MM.1S (cell line): ENCODE measurements around the gene ANKRD12.

Experiments
- EZH2 ChIP-seq: fragments of 300-600 bp; sonication (generic); optimal IDR thresholded peaks from 2 replicates; pipeline ENCODE3; 2017; ENCODE audit warnings: low read depth, mild to moderate bottlenecking, antibody characterized with exemption, low read length, mixed read lengths
- EZH2phosphoT487 ChIP-seq: fragments of 300-600 bp; sonication (generic); IDR thresholded peaks from 2 replicates; pipeline ENCODE4 v1.6.1; 2018; ENCODE audit warnings: antibody characterized with exemption, low read length
- TF ChIP-seq, protein P1 (sequence below): fragments of 300-600 bp; sonication (generic); IDR thresholded peaks from 2 replicates; pipeline ENCODE4 v1.5.1; 2016; ENCODE audit warnings: antibody characterized with exemption, low read length, mixed read lengths

DNA sequence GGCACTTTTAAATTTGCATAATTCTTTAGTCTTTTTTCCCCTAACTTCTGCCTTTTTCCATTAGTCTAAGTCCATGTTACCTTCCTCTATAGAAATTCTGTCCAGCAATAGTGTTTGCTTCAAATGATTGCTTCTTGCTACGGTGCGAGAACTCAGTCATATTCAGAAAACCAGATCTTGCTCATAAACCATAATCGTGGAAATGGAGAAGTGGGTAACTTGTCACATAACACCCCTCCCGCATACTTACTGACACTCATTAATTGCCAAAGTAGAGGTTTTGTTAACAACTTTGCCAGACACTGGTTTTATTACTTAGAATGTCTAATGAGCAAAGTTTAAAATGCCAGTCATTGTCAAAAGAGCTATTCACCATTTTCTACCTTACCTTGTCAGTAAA, 103.7 kb downstream of the ANKRD12 start:
- TF ChIP-seq, protein P1, sequence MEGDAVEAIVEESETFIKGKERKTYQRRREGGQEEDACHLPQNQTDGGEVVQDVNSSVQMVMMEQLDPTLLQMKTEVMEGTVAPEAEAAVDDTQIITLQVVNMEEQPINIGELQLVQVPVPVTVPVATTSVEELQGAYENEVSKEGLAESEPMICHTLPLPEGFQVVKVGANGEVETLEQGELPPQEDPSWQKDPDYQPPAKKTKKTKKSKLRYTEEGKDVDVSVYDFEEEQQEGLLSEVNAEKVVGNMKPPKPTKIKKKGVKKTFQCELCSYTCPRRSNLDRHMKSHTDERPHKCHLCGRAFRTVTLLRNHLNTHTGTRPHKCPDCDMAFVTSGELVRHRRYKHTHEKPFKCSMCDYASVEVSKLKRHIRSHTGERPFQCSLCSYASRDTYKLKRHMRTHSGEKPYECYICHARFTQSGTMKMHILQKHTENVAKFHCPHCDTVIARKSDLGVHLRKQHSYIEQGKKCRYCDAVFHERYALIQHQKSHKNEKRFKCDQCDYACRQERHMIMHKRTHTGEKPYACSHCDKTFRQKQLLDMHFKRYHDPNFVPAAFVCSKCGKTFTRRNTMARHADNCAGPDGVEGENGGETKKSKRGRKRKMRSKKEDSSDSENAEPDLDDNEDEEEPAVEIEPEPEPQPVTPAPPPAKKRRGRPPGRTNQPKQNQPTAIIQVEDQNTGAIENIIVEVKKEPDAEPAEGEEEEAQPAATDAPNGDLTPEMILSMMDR = no peak
- no peak for TF ChIP-seq EZH2phosphoT487
- TF ChIP-seq EZH2 = no peak
